Osteocyte (in vitro differentiated cells): ENCODE measurements around the gene LRRC8D. TPM values are rescaled to one million over a fixed set of nuclear protein-coding genes. Genes with fewer than 3 reads are reported as not detected.
A peak's percentile ranks its signal among the peaks of the same experiment; 100 is the strongest.

ENCODE experiments used
- DNase-seq: peaks from one replicate; pipeline ENCODE4 v3.0.0; 2021; ENCODE audit warnings: mixed read lengths; ENCODE audit not compliant: unreplicated experiment; ENCODE audit errors: extremely low spot score
- H3K27ac Mint-ChIP-seq: one replicate; pipeline ENCODE4 v1.8.0; 2021; ENCODE audit warnings: mild to moderate bottlenecking, mixed read lengths; ENCODE audit not compliant: unreplicated experiment
- H3K27me3 Mint-ChIP-seq: one replicate; pipeline ENCODE4 v1.8.0; 2021; ENCODE audit warnings: mixed read lengths; ENCODE audit not compliant: unreplicated experiment
- H3K36me3 Mint-ChIP-seq: one replicate; pipeline ENCODE4 v1.8.0; 2021; ENCODE audit warnings: mixed read lengths; ENCODE audit not compliant: unreplicated experiment
- H3K4me1 Mint-ChIP-seq: one replicate; pipeline ENCODE4 v1.8.0; 2021; ENCODE audit warnings: mixed read lengths; ENCODE audit not compliant: unreplicated experiment
- H3K4me3 Mint-ChIP-seq: one replicate; pipeline ENCODE4 v1.8.0; 2021; ENCODE audit warnings: mild to moderate bottlenecking, moderate library complexity, mixed read lengths; ENCODE audit not compliant: unreplicated experiment
- H3K9me3 Mint-ChIP-seq: one replicate; pipeline ENCODE4 v1.8.0; 2021; ENCODE audit warnings: mixed read lengths; ENCODE audit not compliant: unreplicated experiment
- CTCF ChIP-seq: fragments of 200-600 bp; sonication (generic); IDR thresholded peaks from 2 replicates; pipeline ENCODE4 v1.5.0; 2021; ENCODE audit warnings: antibody characterized with exemption, mild to moderate bottlenecking, moderate library complexity
- total RNA-seq: library from RNA; stranded (reverse); gene quantifications from 2 replicates; pipeline ENCODE4 v1.2.1, GENCODE V29; 2021

LRRC8D gene
- total RNA-seq, 1 donor from 2014 or later = 20.4 TPM

GRCh38 chr1:89812992-89813391 lies 7.8 kb upstream of the LRRC8D start:
- Mint-ChIP-seq H3K36me3 (no peaks in the 10 kb centered on the region), H3K4me3 (no peak overlapping the region), H3K9me3 (no peaks in the 10 kb centered on the region), H3K27me3 (peaks cover 16% of the 10 kb centered on the region), H3K27ac (no peak overlapping the region), H3K4me1 (peaks cover 2% of the 10 kb centered on the region)
- TF ChIP-seq CTCF = no peak
- no peak for DNase-seq

- H3K4me3 Mint-ChIP-seq = no peak overlapping the region
- TF ChIP-seq CTCF = no peak
- H3K9me3 Mint-ChIP-seq = no peaks in the 10 kb centered on the region
- no peak for DNase-seq
- no peak overlapping the region for H3K27ac Mint-ChIP-seq
- H3K4me1 Mint-ChIP-seq = peaks cover under 1% of the 10 kb centered on the region
- no peaks in the 10 kb centered on the region for H3K36me3 Mint-ChIP-seq
- H3K27me3 Mint-ChIP-seq = peaks cover 17% of the 10 kb centered on the region
Observed at GRCh38 chr1:89815040-89815439, 5.8 kb upstream of the LRRC8D start.

GRCh38 chr1:89815611-89816010 lies 5.2 kb upstream of the LRRC8D start:
- Mint-ChIP-seq H3K36me3 (no peaks in the 10 kb centered on the region), H3K9me3 (no peaks in the 10 kb centered on the region), H3K4me1 (peaks cover 6% of the 10 kb centered on the region), H3K27ac (no peak overlapping the region), H3K4me3 (no peak overlapping the region), H3K27me3 (peaks cover 17% of the 10 kb centered on the region)
- DNase-seq = no peak
- TF ChIP-seq CTCF = no peak

GRCh38 chr1:89816366-89816765 lies 4.5 kb upstream of the LRRC8D start:
- Mint-ChIP-seq H3K36me3 (no peaks in the 10 kb centered on the region), H3K27ac (no peak overlapping the region), H3K9me3 (no peaks in the 10 kb centered on the region), H3K4me1 (peaks cover 6% of the 10 kb centered on the region), H3K4me3 (no peak overlapping the region), H3K27me3 (peaks cover 17% of the 10 kb centered on the region)
- TF ChIP-seq CTCF = no peak
- no peak for DNase-seq

GRCh38 chr1:89821322-89822108 lies 683 bp downstream of the LRRC8D start:
- Mint-ChIP-seq H3K9me3 (no peaks in the 10 kb centered on the region), H3K4me3 (peak overlapping the region; percentile 74), H3K27me3 (peaks cover 6% of the 10 kb centered on the region), H3K4me1 (peaks cover 23% of the 10 kb centered on the region), H3K27ac (no peak overlapping the region), H3K36me3 (peaks cover 6% of the 10 kb centered on the region)
- peak; percentile 10 for TF ChIP-seq CTCF
- no peak for DNase-seq
